Parathyroid adenoma (tissue), 2 donors: ENCODE measurements around the gene PIGK.

Source experiments
- H2AFZ ChIP-seq: fragments of 300-600 bp; sonication (generic); one replicate; pipeline ENCODE4 v1.7.0; 2017; ENCODE audit warnings: antibody characterized with exemption, mild to moderate bottlenecking
- H3K27ac ChIP-seq: fragments of 300-600 bp; sonication (generic); one replicate; pipeline ENCODE4 v1.7.0; 2017
- H3K27me3 ChIP-seq: fragments of 300-600 bp; sonication (generic); one replicate; pipeline ENCODE4 v1.7.0; 2017; ENCODE audit warnings: low read length; ENCODE audit not compliant: control insufficient read depth, insufficient read depth
- H3K36me3 ChIP-seq: fragments of 300-600 bp; sonication (generic); one replicate; pipeline ENCODE4 v1.7.0; 2017; ENCODE audit warnings: low read length; ENCODE audit not compliant: control insufficient read depth, insufficient read depth
- H3K4me1 ChIP-seq: fragments of 300-600 bp; sonication (generic); one replicate; pipeline ENCODE4 v1.7.0; 2017; ENCODE audit warnings: control low read depth
- H3K4me2 ChIP-seq: fragments of 300-600 bp; sonication (generic); one replicate; pipeline ENCODE4 v1.7.0; 2017; ENCODE audit warnings: low read length
- H3K4me3 ChIP-seq: fragments of 300-600 bp; sonication (generic); one replicate; pipeline ENCODE4 v1.7.0; 2017; ENCODE audit warnings: low read depth, low read length
- H3K79me2 ChIP-seq: fragments of 300-600 bp; sonication (generic); one replicate; pipeline ENCODE4 v1.7.0; 2017; ENCODE audit warnings: control low read depth
- H3K9ac ChIP-seq: fragments of 300-600 bp; sonication (generic); one replicate; pipeline ENCODE4 v1.7.0; 2017; ENCODE audit warnings: mild to moderate bottlenecking
- H3K9me3 ChIP-seq: fragments of 300-600 bp; sonication (generic); one replicate; pipeline ENCODE4 v1.7.0; 2017; ENCODE audit warnings: low read length; ENCODE audit not compliant: control insufficient read depth
- CTCF ChIP-seq: fragments of 300-600 bp; sonication (generic); IDR thresholded peaks from one replicate; pipeline ENCODE4 v1.7.0; 2017; ENCODE audit warnings: antibody characterized with exemption, mild to moderate bottlenecking
- donor health status: primary hyperparathyroidism.

The PIGK gene

GRCh38 chr1:77219166-77219887 lies at the start of gene PIGK:
PIGK (minus strand) TSS chr1:77219430; CDS start chr1:77219402, 28 bp downstream.
- H3K27ac ChIP-seq, result peak within 1 kb of the TSS; percentile 80
- no peaks in the 10 kb centered on the region for H3K27me3 ChIP-seq
- peak within 1 kb of the TSS; percentile 75 for H3K4me2 ChIP-seq
- H3K9me3 ChIP-seq, result no peaks in the 10 kb centered on the region
- H3K79me2 ChIP-seq, result no peaks in the 10 kb centered on the region
- H3K4me1 ChIP-seq, result no peaks in the 10 kb centered on the region
- no peak within 1 kb of the TSS for H3K9ac ChIP-seq
- H2AFZ ChIP-seq, result peak within 1 kb of the TSS; percentile 92
- H3K4me3 ChIP-seq, result peak within 1 kb of the TSS; percentile 94
- TF ChIP-seq CTCF, result no peak
- no peaks in the 10 kb centered on the region for H3K36me3 ChIP-seq

DNA sequence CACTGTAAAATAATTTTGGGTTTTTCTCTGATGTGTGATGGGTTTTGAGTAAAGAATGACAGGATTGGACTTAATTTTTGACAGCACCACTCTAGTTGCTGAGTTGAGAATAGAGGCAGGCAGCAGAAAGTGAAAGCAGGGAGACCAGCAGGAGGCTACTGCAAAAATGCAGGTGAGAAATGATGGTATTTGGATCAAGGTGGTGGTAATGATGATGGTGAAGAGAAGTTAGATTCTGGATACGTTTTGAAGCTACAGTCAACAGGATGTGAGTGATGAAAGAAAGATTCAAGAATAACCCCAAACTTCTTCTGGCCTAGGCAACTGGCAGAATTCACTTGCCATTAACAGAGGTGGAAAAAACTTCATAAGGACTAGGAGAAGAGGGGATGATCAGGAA lies 47.8 kb upstream of the PIGK start:
- Histone ChIP-seq H3K4me1 (no peaks in the 10 kb centered on the region), H3K36me3 (no peaks in the 10 kb centered on the region), H3K4me2 (no peak overlapping the region), H3K79me2 (no peaks in the 10 kb centered on the region), H3K9ac (no peak overlapping the region), H3K9me3 (no peaks in the 10 kb centered on the region), H3K4me3 (no peak overlapping the region), H2AFZ (no peak overlapping the region), H3K27ac (no peak overlapping the region), H3K27me3 (no peaks in the 10 kb centered on the region)
- no peak for TF ChIP-seq CTCF

GRCh38 chr1:77265180-77265579 lies 46.0 kb upstream of the PIGK start:
- Histone ChIP-seq H3K4me3 (no peak overlapping the region), H2AFZ (no peak overlapping the region), H3K36me3 (no peaks in the 10 kb centered on the region), H3K9ac (no peak overlapping the region), H3K9me3 (no peaks in the 10 kb centered on the region), H3K79me2 (no peaks in the 10 kb centered on the region), H3K4me1 (no peaks in the 10 kb centered on the region), H3K27ac (no peak overlapping the region), H3K27me3 (no peaks in the 10 kb centered on the region), H3K4me2 (no peak overlapping the region)
- no peak for TF ChIP-seq CTCF

DNA sequence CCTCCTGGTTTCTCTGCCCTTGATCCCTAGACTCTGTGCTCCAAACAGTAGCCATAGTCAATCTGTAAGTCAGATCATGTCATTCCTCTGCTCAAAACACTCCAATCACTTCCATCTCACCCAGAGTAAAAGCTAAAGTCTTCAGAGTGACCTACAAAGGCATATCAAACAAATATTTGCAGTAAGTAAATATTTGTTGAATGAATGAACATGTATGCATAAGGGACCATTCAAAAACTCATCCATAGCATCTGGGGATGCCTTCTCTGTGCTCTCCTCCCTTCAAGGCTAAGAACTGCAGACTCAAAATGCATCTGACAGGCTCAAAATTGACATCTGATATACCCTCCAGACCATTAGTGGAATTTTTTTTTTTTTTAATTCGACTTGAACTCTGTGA lies 44.5 kb upstream of the PIGK start:
- Histone ChIP-seq H3K27me3 (no peaks in the 10 kb centered on the region), H3K4me3 (no peak overlapping the region), H3K79me2 (no peaks in the 10 kb centered on the region), H3K4me1 (no peaks in the 10 kb centered on the region), H3K36me3 (no peaks in the 10 kb centered on the region), H3K9ac (no peak overlapping the region), H2AFZ (no peak overlapping the region), H3K9me3 (no peaks in the 10 kb centered on the region), H3K27ac (no peak overlapping the region), H3K4me2 (no peak overlapping the region)
- no peak for TF ChIP-seq CTCF

DNA sequence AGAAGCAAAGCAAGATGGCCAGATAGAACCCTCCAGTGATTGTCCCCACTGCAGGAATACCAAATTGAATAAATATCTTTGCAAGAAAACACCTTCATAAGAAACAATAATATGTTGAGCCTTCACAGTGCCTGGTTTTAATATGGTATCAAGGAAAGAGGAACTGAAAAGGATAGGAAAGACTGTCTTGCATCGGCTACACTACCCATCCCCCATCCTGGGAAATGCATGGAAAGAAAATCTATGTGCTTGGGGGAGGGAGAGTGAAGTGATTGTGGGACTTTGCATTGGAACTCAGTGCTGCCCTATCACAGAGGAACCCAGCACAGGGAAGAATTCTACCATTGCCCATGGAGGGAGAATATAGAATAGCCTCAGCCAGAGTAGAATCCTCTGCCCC lies 34.0 kb upstream of the PIGK start:
- Histone ChIP-seq H2AFZ (no peak overlapping the region), H3K36me3 (no peaks in the 10 kb centered on the region), H3K4me2 (no peak overlapping the region), H3K4me1 (no peaks in the 10 kb centered on the region), H3K79me2 (no peaks in the 10 kb centered on the region), H3K27ac (no peak overlapping the region), H3K9me3 (peaks cover 4% of the 10 kb centered on the region), H3K27me3 (no peaks in the 10 kb centered on the region), H3K4me3 (no peak overlapping the region), H3K9ac (no peak overlapping the region)
- no peak for TF ChIP-seq CTCF
